Measurements from ENCODE around the gene PLCB4. TPM values are rescaled to one million over a fixed set of nuclear protein-coding genes. Genes with fewer than 3 reads are reported as not detected.

Gene PLCB4
- total RNA-seq, 1 donor from 2014 or later, result 21.2 TPM

- Mint-ChIP-seq H3K36me3 (no peaks in the 10 kb centered on the region), H3K27me3 (no peaks in the 10 kb centered on the region), H3K9me3 (no peaks in the 10 kb centered on the region), H3K4me1 (ENCODE audit: unreplicated experiment) (no peaks in the 10 kb centered on the region), H3K27ac (no peak overlapping the region), H3K4me3 (no peak overlapping the region)
- DNase-seq (ENCODE audit: extremely low spot score, unreplicated experiment), result no peak
- TF ChIP-seq, protein P1, sequence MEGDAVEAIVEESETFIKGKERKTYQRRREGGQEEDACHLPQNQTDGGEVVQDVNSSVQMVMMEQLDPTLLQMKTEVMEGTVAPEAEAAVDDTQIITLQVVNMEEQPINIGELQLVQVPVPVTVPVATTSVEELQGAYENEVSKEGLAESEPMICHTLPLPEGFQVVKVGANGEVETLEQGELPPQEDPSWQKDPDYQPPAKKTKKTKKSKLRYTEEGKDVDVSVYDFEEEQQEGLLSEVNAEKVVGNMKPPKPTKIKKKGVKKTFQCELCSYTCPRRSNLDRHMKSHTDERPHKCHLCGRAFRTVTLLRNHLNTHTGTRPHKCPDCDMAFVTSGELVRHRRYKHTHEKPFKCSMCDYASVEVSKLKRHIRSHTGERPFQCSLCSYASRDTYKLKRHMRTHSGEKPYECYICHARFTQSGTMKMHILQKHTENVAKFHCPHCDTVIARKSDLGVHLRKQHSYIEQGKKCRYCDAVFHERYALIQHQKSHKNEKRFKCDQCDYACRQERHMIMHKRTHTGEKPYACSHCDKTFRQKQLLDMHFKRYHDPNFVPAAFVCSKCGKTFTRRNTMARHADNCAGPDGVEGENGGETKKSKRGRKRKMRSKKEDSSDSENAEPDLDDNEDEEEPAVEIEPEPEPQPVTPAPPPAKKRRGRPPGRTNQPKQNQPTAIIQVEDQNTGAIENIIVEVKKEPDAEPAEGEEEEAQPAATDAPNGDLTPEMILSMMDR (conservative IDR thresholded peaks at IDR 0.05), result no peak
Observed at GRCh38 chr20:9474835-9475415, 406.0 kb downstream of the PLCB4 start.

- no peak for DNase-seq (ENCODE audit: extremely low spot score, unreplicated experiment)
- H3K9me3 Mint-ChIP-seq, result no peaks in the 10 kb centered on the region
- H3K27ac Mint-ChIP-seq, result no peak overlapping the region
- H3K4me1 Mint-ChIP-seq (ENCODE audit: unreplicated experiment), result no peaks in the 10 kb centered on the region
- no peaks in the 10 kb centered on the region for H3K27me3 Mint-ChIP-seq
- H3K4me3 Mint-ChIP-seq, result no peak overlapping the region
- TF ChIP-seq, protein P1 (conservative IDR thresholded peaks at IDR 0.05), result no peak
- H3K36me3 Mint-ChIP-seq, result no peaks in the 10 kb centered on the region
Observed at GRCh38 chr20:9475456-9475855, 406.6 kb downstream of the PLCB4 start.

- no peak for DNase-seq (ENCODE audit: extremely low spot score, unreplicated experiment)
- H3K4me1 Mint-ChIP-seq (ENCODE audit: unreplicated experiment), result no peaks in the 10 kb centered on the region
- no peaks in the 10 kb centered on the region for H3K27me3 Mint-ChIP-seq
- TF ChIP-seq, protein P1 (conservative IDR thresholded peaks at IDR 0.05), result no peak
- H3K4me3 Mint-ChIP-seq, result no peak overlapping the region
- no peak overlapping the region for H3K27ac Mint-ChIP-seq
- no peaks in the 10 kb centered on the region for H3K36me3 Mint-ChIP-seq
- H3K9me3 Mint-ChIP-seq, result no peaks in the 10 kb centered on the region
Observed at GRCh38 chr20:9476174-9476573, 407.3 kb downstream of the PLCB4 start.

DNA sequence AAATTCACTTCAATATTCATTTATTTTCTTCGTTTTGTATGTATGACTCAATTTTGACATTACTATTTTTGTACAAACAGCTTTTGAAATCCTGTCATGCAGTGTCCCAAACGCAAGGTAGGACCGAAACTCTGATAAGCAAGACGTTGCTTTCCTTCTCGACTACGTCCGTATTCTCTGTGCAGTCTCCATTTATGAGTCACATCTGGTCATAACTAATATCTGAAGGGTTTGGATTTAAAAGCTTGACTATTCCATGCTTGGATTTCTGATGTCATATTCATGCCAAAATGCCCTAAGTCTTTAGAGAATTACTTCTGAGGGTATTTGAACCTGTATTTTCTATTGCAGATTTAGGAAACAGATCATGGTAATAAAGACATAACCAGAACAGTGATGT is 407.8 kb downstream of the PLCB4 start:
- Mint-ChIP-seq H3K27ac (no peak overlapping the region), H3K4me3 (no peak overlapping the region), H3K4me1 (ENCODE audit: unreplicated experiment) (no peaks in the 10 kb centered on the region), H3K27me3 (no peaks in the 10 kb centered on the region), H3K36me3 (no peaks in the 10 kb centered on the region), H3K9me3 (no peaks in the 10 kb centered on the region)
- TF ChIP-seq, protein P1 (conservative IDR thresholded peaks at IDR 0.05), result no peak
- DNase-seq (ENCODE audit: extremely low spot score, unreplicated experiment), result no peak

DNA sequence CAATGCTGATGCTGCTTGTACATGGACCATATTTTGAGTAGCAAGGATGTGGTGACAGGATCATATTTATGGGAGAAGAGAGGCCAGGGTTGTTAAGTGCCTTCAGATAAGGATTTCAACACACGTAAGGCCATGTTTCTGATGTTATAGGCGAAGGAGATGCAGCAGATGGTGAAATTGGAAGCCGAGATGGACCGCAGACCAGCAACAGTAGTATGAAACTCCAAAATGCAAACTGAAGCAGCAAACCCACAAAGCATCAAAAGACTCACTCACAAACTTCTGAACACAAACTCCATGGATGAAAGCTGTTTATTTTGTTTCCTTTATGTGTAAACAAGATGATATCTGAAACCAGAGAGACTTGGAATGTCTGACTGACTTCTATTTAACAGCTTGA is 409.9 kb downstream of the PLCB4 start:
- Mint-ChIP-seq H3K27me3 (no peaks in the 10 kb centered on the region), H3K4me1 (ENCODE audit: unreplicated experiment) (peaks cover 6% of the 10 kb centered on the region), H3K36me3 (no peaks in the 10 kb centered on the region), H3K27ac (no peak overlapping the region), H3K9me3 (no peaks in the 10 kb centered on the region), H3K4me3 (no peak overlapping the region)
- no peak for DNase-seq (ENCODE audit: extremely low spot score, unreplicated experiment)
- TF ChIP-seq, protein P1 (conservative IDR thresholded peaks at IDR 0.05), result no peak

DNA sequence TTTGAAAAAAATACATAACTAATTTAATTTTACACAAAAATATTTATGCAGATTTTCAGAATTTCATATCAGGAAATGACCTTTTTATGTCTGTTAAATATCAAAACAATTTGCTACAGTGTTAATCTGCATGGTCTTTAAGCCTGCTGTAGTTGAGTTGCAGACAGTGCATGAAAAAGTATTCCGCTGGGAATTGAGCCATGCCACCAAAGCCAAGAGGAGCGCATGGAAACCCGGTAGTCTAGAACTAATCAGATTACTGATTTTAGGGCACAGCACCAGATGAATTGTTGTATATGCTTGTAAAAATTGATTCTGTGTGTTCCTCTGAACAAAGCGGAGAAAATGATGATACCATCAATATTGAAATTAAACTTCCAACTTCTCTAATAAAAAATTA is 411.2 kb downstream of the PLCB4 start:
- H3K27ac Mint-ChIP-seq, result no peak overlapping the region
- peaks cover 6% of the 10 kb centered on the region for H3K4me1 Mint-ChIP-seq (ENCODE audit: unreplicated experiment)
- H3K36me3 Mint-ChIP-seq, result no peaks in the 10 kb centered on the region
- H3K27me3 Mint-ChIP-seq, result no peaks in the 10 kb centered on the region
- DNase-seq (ENCODE audit: extremely low spot score, unreplicated experiment), result no peak
- TF ChIP-seq, protein P1 (conservative IDR thresholded peaks at IDR 0.05), result no peak
- no peak overlapping the region for H3K4me3 Mint-ChIP-seq
- H3K9me3 Mint-ChIP-seq, result no peaks in the 10 kb centered on the region

All from type B pancreatic cell (in vitro differentiated cells).